K562 (cell line): ENCODE results near the gene GDPD2. TPM values are rescaled to one million over a fixed set of nuclear protein-coding genes. Genes with fewer than 3 reads are reported as not detected.
A peak's percentile ranks its signal among the peaks of the same experiment; 100 is the strongest.

Experiments used
- ATAC-seq: fragments of 200-7000 bp; cut with Tn5 transposase; 3 replicates; pipeline ENCODE4 v1.9.1; 2020; ENCODE audit warnings: moderate library complexity
- Bru-seq: library from RNA; stranded (reverse); fragments of 400-500 nt; gene quantifications from one replicate; lab custom pipeline; 2021; lab: Mats Ljungman, UMichigan
- BruChase-seq, 2 experiments: library from RNA; stranded (reverse); fragments of 400-500 nt; gene quantifications; one replicate each; lab custom pipeline; 2021; lab: Mats Ljungman, UMichigan
- BruUV-seq: library from RNA; stranded (reverse); fragments of 400-500 nt; replicated peaks from 2 replicates; lab custom pipeline; 2021; lab: Mats Ljungman, UMichigan
- CTCF ChIA-PET: fragments of 300-600 bp; formaldehyde crosslinking; extraction: SDS; loops from one replicate; lab custom pipeline; 2021; ENCODE audit warnings: low intra/inter-chr PET ratio; lab: Yijun Ruan, JAX
- POLR2A ChIA-PET: fragments of 300-600, 350-650 bp; sonication (Branson Sonifier 250); formaldehyde crosslinking; extraction: SDS; loops from one replicate; lab custom pipeline; 2021; ENCODE audit warnings: antibody characterized with exemption, inconsistent platforms; lab: Yijun Ruan, JAX
- DNase-seq, 4 experiments: peaks; one replicate each; pipeline versions ENCODE4 v3.0.0 to v3.0.0-alpha.2; 2011 to 2018; ENCODE audit warnings: low spot score in 3 of 4, mixed read lengths in 3 of 4; ENCODE audit errors: extremely low read depth in 1 of 4
- FAIRE-seq: peaks from 2 replicates; lab custom pipeline; 2011; peaks lifted over from hg19 to GRCh38; lab: Jason Lieb, UNC
- H2AFZ ChIP-seq: 2 replicates; pipeline ENCODE4 v1.6.0; 2011; ENCODE audit warnings: low read depth, low read length, control low read depth, inconsistent platforms
- H3K27ac ChIP-seq: fragments of 200-600 bp; 3 replicates; pipeline ENCODE4 v1.8.0; 2011; ENCODE audit warnings: low read depth, mild to moderate bottlenecking, control low read depth, inconsistent platforms, low read length, moderate library complexity, mixed read lengths; ENCODE audit errors: extremely low read depth
- H3K27me3 ChIP-seq, 2 experiments: fragments of 300-600 bp in 1 of 2; 2 replicates in 1 of 2; 3 replicates in 1 of 2; pipeline versions ENCODE4 v1.6.0 to v1.8.0; 2011; ENCODE audit warnings: inconsistent platforms in 2 of 2, low read length in 2 of 2, mild to moderate bottlenecking in 1 of 2, mixed read lengths in 1 of 2, moderate library complexity in 1 of 2; ENCODE audit not compliant: control insufficient read depth in 2 of 2, insufficient read depth in 2 of 2
- H3K36me3 ChIP-seq: fragments of 300-600 bp; 3 replicates; pipeline ENCODE4 v1.8.0; 2011; ENCODE audit warnings: mild to moderate bottlenecking, low read length, inconsistent platforms; ENCODE audit not compliant: control insufficient read depth, insufficient read depth
- H3K4me1 ChIP-seq, 2 experiments: fragments of 200-600 bp in 1 of 2; replicated peaks in 1 of 2; 2 replicates in 1 of 2; 3 replicates in 1 of 2; pipeline versions ENCODE4 v1.5.1 to v1.8.0; 2011; ENCODE audit warnings: inconsistent platforms in 2 of 2, low read length in 2 of 2, mild to moderate bottlenecking in 1 of 2, mixed read lengths in 1 of 2, moderate library complexity in 1 of 2; ENCODE audit not compliant: control insufficient read depth in 2 of 2, insufficient read depth in 2 of 2
- H3K4me2 ChIP-seq: 2 replicates; pipeline ENCODE4 v1.6.1; 2011; ENCODE audit warnings: low read length, control low read depth, inconsistent platforms, mixed read lengths; ENCODE audit not compliant: insufficient read depth
- H3K4me3 ChIP-seq: fragments of 200-600 bp; sonication (generic), shearing (Covaris generic); 2 replicates; pipeline ENCODE4 v1.5.1; 2016; ENCODE audit warnings: control low read depth, inconsistent platforms
- H3K79me2 ChIP-seq: fragments of 200-600 bp; 3 replicates; pipeline ENCODE4 v1.8.0; 2011; ENCODE audit warnings: low read length, inconsistent platforms; ENCODE audit not compliant: control insufficient read depth, insufficient read depth
- H3K9ac ChIP-seq, 2 experiments: 2 replicates each; pipeline versions ENCODE4 v1.6.0 to v1.6.1; 2011; ENCODE audit warnings: low read depth in 2 of 2, low read length in 2 of 2, control low read depth in 1 of 2, inconsistent platforms in 1 of 2, mild to moderate bottlenecking in 1 of 2, mixed read lengths in 1 of 2; ENCODE audit not compliant: insufficient read depth in 1 of 2
- H3K9me1 ChIP-seq: one replicate; pipeline ENCODE4 v1.6.0; 2011; ENCODE audit warnings: inconsistent platforms, mild to moderate bottlenecking, low read length, moderate library complexity; ENCODE audit not compliant: control insufficient read depth, insufficient read depth
- H3K9me3 ChIP-seq: replicated peaks from 2 replicates; pipeline ENCODE4 v1.5.1; 2011; ENCODE audit warnings: low read depth, low read length, inconsistent platforms; ENCODE audit not compliant: control insufficient read depth, insufficient read depth
- H4K20me1 ChIP-seq: replicated peaks from 2 replicates; pipeline ENCODE4 v1.6.1; 2011; ENCODE audit warnings: low read length, inconsistent platforms, mixed read lengths; ENCODE audit not compliant: control insufficient read depth, insufficient read depth
- POLR2G ChIP-seq: fragments of 200-400 bp; formaldehyde crosslinking; IDR thresholded peaks from 2 replicates; pipeline ENCODE4 v1.6.1; 2017; ENCODE audit warnings: low read depth, mild to moderate bottlenecking, antibody characterized with exemption, low read length, moderate library complexity
- ZNF354B ChIP-seq: fragments of 250-450 bp; sonication (Bioruptor Pico); IDR thresholded peaks from 2 replicates; pipeline ENCODE4 v1.4.0; 2020
- WGBS: fragments of 100-300 bp; shearing (Covaris generic); methylation state at CpG from one replicate; pipeline ENCODE4 v1.1.6; 2016; ENCODE audit warnings: low coverage, mixed read lengths; ENCODE audit not compliant: insufficient coverage; ENCODE audit errors: missing lambda C conversion rate; 5-methylcytosine and 5-hydroxymethylcytosine counted together
- in situ Hi-C: fragments of 300-500 bp; cut with MboI; formaldehyde crosslinking; loops from 4 replicates; pipeline ENCODE4 v1.15.0; 2018; ENCODE audit warnings: inconsistent platforms, mixed read lengths
- intact Hi-C: fragments of 100-400 bp; cut with micrococcal nuclease; formaldehyde crosslinking; loops from 2 replicates; pipeline ENCODE4 v1.14.2; 2022
- long read RNA-seq, 3 experiments: library from polyadenylated mRNA in 2 of 3; library from RNA in 1 of 3; unstranded in 2 of 3; stranded (forward) in 1 of 3; transcript quantifications; one replicate each; pipeline ENCODE4 v2.0.0, GENCODE V29; 2019 to 2022
- polyA minus RNA-seq, 3 experiments: library from RNA; depleted of rRNA, polyadenylated mRNA; stranded (reverse); fragments of >200 nt; gene quantifications; 2 replicates each; pipeline ENCODE4 v1.2.3, GENCODE V29; 2011
- polyA plus RNA-seq, 8 experiments: library from polyadenylated mRNA; depleted of rRNA in 4 of 8; stranded (reverse) in 5 of 8; unstranded in 3 of 8; fragments of >200 nt; fragmentation: Nextera tagmentation in 2 of 8; fragmentation: Illumina TruSeq in 1 of 8; extraction: Ambion mirVana in 2 of 8; extraction: Trizol in 1 of 8; gene quantifications; 2 replicates each; pipeline versions ENCODE4 v1.2.1 to v1.2.3, GENCODE V29; 2011 to 2014; ENCODE audit warnings: inconsistent platforms in 1 of 8, missing spikeins in 1 of 8
- total RNA-seq, 7 experiments: library from RNA; depleted of rRNA in 6 of 7; stranded (reverse); fragments of >200 nt in 6 of 7; fragmentation: Illumina TruSeq in 2 of 7; extraction: Trizol in 2 of 7; gene quantifications; 2 replicates each; pipeline versions ENCODE4 v1.2.1 to v1.2.3, GENCODE V29; 2011 to 2021; ENCODE audit warnings: low replicate concordance in 1 of 7

Gene GDPD2
- total RNA-seq (2011; cell fraction: chromatin; rRNA removed; ENCODE audit: low replicate concordance): 0.16 and 0.32 TPM in 2 replicates
- total RNA-seq (2011; cell fraction: nucleolus; rRNA removed): not detected in 2 replicates
- not detected in 2 replicates for total RNA-seq (2011; cell fraction: nucleoplasm; rRNA removed)
- total RNA-seq (2014; rRNA removed) (not detected in 2 replicates), total RNA-seq (2014; rRNA removed; fragmentation: Illumina TruSeq; extraction: Trizol) (not detected in 2 replicates), total RNA-seq (2015; rRNA removed; fragmentation: Illumina TruSeq; extraction: Trizol) (not detected in 2 replicates), total RNA-seq (2021) (0.09 TPM in 1 of 2 replicates, not detected in the other), polyA plus RNA-seq (2011; rRNA removed) (0.07 TPM in 1 of 2 replicates, not detected in the other), polyA plus RNA-seq (2014; fragmentation: Illumina TruSeq; extraction: Trizol) (not detected in 2 replicates), polyA plus RNA-seq (2014; fragmentation: Nextera tagmentation; extraction: Ambion mirVana) (not detected), polyA plus RNA-seq (2014; rRNA removed) (not detected in 2 replicates), polyA minus RNA-seq (2011; rRNA and poly(A)+ RNA removed) (not detected in 2 replicates), Bru-seq, nascent RNA (percentile 21 among the genes with signal in this experiment), BruChase-seq, experiment 1, labeled RNA remaining after a 2-hour chase (percentile 20 among the genes with signal in this experiment), BruChase-seq, experiment 2, labeled RNA remaining after a 6-hour chase (percentile 9 among the genes with signal in this experiment)
- polyA plus RNA-seq (2011; cell fraction: cytosol; rRNA removed): 0.06 TPM in 1 of 2 replicates, not detected in the other
- polyA plus RNA-seq (2011; cell fraction: nucleus; rRNA removed): 0.15 and 0.21 TPM in 2 replicates
- polyA plus RNA-seq (2012): not detected in 2 replicates
- polyA minus RNA-seq (2011; cell fraction: cytosol; rRNA and poly(A)+ RNA removed): not detected in 2 replicates
- not detected in 2 replicates for polyA minus RNA-seq (2011; cell fraction: nucleus; rRNA and poly(A)+ RNA removed)
- long read RNA-seq, experiment 1: 0 reads
- long read RNA-seq, experiment 2: 0 reads
- long read RNA-seq, experiment 3: 0 reads

- Histone ChIP-seq H3K79me2 (no peaks in the 10 kb centered on the region), H3K4me1 (no peaks in the 10 kb centered on the region; a peak in 1 of 5 replicates), H3K9ac (no peak within 1 kb of the TSS), H3K27ac (no peak within 1 kb of the TSS), H3K27me3 (no peaks in the 10 kb centered on the region; a peak in 1 of 5 replicates), H3K4me3 (no peak within 1 kb of the TSS), H3K4me2 (no peak within 1 kb of the TSS), H2AFZ (no peak within 1 kb of the TSS), H3K9me3 (no peaks in the 10 kb centered on the region), H4K20me1 (no peaks in the 10 kb centered on the region), H3K36me3 (peaks cover 19% of the 10 kb centered on the region; the same call in 2 of the 3 replicates), H3K9me1 (no peaks in the 10 kb centered on the region)
- DNase-seq: no peak
- BruUV-seq: no TSS peak
- ChIA-PET POLR2A (interaction anchor here (0.5 to 1.1 kb wide), 2 partner anchors 11 to 31 kb away, joined by 3 read pairs; no protein-coding TSS in a partner anchor), CTCF (no interaction called here)
- in situ Hi-C loops: no loop called here
- TF ChIP-seq ZNF354B: no peak
- TF ChIP-seq POLR2G: peak; percentile 33; the same call in 1 of the 2 replicates
- intact Hi-C loops: no loop called here
- ATAC-seq: peak; percentile 38
- 34% methylated on average over 2 of the region's 11 CpGs for WGBS
- no peak for FAIRE-seq
Observed at GRCh38 chrX:70422851-70423341, at the start of gene GDPD2. TSS of gene GDPD2 (plus strand) at chrX:70423314. CDS start at chrX:70424985, 1,671 bp downstream.
